ENCODE data around the gene OR52D1.

The OR52D1 gene

DNA sequence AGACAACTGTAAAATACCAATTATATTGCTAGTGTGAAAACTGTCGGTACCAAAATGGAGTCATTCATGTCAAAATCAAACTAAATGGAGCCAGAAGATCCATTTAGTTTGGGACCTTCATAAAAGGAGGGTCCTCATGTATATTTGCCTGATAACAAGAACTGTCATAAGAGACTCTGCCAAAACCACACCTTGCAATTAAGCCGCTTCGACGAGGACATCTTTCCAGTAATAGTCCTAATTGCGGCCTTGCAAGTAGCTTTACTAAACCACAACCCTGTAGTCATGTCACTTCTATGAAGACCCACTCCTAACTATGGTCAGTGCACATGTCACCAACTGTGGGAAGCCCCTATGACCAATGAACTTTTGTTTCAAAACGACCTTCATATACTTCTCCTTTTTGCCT is 11.9 kb downstream of the OR52D1 start:
- no peak for ATAC-seq
- no peak for TF ChIP-seq TSHZ2 (CRISPR knock-in tag; IDR thresholded peaks at IDR 0.05)

GRCh38 chr11:5504403-5504921 is 16.0 kb downstream of the OR52D1 start:
- TF ChIP-seq GLIS3 (CRISPR knock-in tag; IDR thresholded peaks at IDR 0.05) (no peak), ZNF8 (CRISPR knock-in tag; IDR thresholded peaks at IDR 0.05) (no peak), SNAI2 (CRISPR knock-in tag; IDR thresholded peaks at IDR 0.05) (no peak), CSDC2 (CRISPR knock-in tag; IDR thresholded peaks at IDR 0.05) (no peak), TOX (CRISPR knock-in tag; IDR thresholded peaks at IDR 0.05; ENCODE audit: borderline replicate concordance) (no peak), POU6F1 (CRISPR knock-in tag; IDR thresholded peaks at IDR 0.05; ENCODE audit: borderline replicate concordance, low read depth) (no peak), ZC3H10 (CRISPR knock-in tag; IDR thresholded peaks at IDR 0.05) (no peak), PPARA (CRISPR knock-in tag; IDR thresholded peaks at IDR 0.05; ENCODE audit: borderline replicate concordance) (no peak), TSHZ2 (CRISPR knock-in tag; IDR thresholded peaks at IDR 0.05) (no peak), TCF4 (CRISPR knock-in tag; IDR thresholded peaks at IDR 0.05; ENCODE audit: borderline replicate concordance) (no peak), ZNF565 (CRISPR knock-in tag; conservative IDR thresholded peaks at IDR 0.05; ENCODE audit: low read depth) (no peak), OSR1 (CRISPR knock-in tag; IDR thresholded peaks at IDR 0.05) (no peak), ZNF70 (CRISPR knock-in tag; IDR thresholded peaks at IDR 0.05) (no peak), ARNTL (CRISPR knock-in tag; IDR thresholded peaks at IDR 0.05; ENCODE audit: borderline replicate concordance, low read depth) (no peak), ZFP3 (CRISPR knock-in tag; IDR thresholded peaks at IDR 0.05) (no peak), RARB (CRISPR knock-in tag; IDR thresholded peaks at IDR 0.05) (no peak), ZFP30 (CRISPR knock-in tag; IDR thresholded peaks at IDR 0.05) (no peak), ESRRG (CRISPR knock-in tag; IDR thresholded peaks at IDR 0.05) (no peak)
- TF ChIP-seq, protein P1, sequence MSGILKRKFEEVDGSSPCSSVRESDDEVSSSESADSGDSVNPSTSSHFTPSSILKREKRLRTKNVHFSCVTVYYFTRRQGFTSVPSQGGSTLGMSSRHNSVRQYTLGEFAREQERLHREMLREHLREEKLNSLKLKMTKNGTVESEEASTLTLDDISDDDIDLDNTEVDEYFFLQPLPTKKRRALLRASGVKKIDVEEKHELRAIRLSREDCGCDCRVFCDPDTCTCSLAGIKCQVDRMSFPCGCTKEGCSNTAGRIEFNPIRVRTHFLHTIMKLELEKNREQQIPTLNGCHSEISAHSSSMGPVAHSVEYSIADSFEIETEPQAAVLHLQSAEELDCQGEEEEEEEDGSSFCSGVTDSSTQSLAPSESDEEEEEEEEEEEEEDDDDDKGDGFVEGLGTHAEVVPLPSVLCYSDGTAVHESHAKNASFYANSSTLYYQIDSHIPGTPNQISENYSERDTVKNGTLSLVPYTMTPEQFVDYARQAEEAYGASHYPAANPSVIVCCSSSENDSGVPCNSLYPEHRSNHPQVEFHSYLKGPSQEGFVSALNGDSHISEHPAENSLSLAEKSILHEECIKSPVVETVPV (CRISPR knock-in tag; IDR thresholded peaks at IDR 0.05), result no peak
- TF ChIP-seq, protein P2, sequence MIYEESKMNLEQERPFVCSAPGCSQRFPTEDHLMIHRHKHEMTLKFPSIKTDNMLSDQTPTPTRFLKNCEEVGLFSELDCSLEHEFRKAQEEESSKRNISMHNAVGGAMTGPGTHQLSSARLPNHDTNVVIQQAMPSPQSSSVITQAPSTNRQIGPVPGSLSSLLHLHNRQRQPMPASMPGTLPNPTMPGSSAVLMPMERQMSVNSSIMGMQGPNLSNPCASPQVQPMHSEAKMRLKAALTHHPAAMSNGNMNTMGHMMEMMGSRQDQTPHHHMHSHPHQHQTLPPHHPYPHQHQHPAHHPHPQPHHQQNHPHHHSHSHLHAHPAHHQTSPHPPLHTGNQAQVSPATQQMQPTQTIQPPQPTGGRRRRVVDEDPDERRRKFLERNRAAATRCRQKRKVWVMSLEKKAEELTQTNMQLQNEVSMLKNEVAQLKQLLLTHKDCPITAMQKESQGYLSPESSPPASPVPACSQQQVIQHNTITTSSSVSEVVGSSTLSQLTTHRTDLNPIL (CRISPR knock-in tag; IDR thresholded peaks at IDR 0.05; ENCODE audit: low read depth), result no peak
- no peak for ATAC-seq

DNA sequence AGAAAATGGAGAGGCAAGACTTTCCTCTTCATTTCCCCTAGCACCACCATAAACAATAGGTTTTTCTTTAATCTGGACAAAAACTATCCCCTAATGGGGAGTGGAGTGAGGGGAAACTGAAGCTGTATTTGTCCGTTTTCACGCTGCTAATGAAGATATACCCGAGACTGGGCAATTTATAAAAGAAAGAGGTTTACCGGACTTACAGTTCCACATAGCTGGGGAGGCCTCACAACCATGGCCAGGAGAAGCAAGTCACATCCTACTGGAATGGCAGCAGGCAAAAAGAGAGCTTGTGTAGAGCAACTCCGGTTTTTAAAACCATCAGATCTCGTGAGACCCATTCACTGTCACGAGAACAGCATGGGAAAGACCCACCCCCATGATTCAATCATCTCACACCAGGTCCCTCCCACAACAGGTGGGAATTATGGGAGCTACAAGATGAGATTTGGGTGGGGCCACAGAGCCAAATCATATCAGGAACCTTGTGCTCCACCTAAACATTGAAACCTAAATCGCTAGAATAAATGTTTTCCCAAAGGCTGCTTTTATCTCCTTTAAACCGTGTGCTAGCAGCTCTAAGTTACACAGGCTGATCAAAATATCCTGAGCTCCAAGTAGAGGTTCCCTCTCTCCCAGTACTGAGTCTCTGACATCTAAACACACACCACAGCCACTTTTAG is 17.0 kb downstream of the OR52D1 start:
- TF ChIP-seq RARB (CRISPR knock-in tag; IDR thresholded peaks at IDR 0.05) (no peak), ZNF565 (CRISPR knock-in tag; conservative IDR thresholded peaks at IDR 0.05; ENCODE audit: low read depth) (no peak), ZFP3 (CRISPR knock-in tag; IDR thresholded peaks at IDR 0.05) (no peak), OSR1 (CRISPR knock-in tag; IDR thresholded peaks at IDR 0.05) (no peak), CSDC2 (CRISPR knock-in tag; IDR thresholded peaks at IDR 0.05) (no peak)
- ATAC-seq, result no peak
